ENCODE measurements around the gene DNAH7. TPM values are rescaled to one million over a fixed set of nuclear protein-coding genes. Genes with fewer than 3 reads are reported as not detected.

The DNAH7 gene
- polyA plus RNA-seq, 1 donor (not counting 4 experiments of a cell fraction or from before 2014, with no cell fraction given) = 0.17 TPM

DNA sequence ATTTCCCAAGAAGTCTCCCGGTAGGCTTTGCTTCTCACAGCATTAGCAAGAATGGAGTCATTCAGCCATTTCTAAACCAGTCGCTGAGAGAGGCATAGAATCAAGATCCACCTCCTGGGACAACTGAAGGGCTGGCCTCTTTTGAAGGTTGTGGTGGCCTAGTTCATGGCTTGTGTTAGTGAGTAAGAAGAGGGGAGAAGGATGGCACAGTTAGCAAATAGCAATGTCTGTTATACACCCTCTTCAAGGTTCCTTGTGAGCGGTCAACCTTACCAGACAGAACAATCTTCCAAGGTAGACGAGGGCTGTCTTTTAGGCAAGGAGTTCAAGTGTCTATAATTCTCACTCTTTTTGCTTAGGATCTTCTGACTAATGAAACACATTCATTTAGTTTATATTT is 35.4 kb upstream of the DNAH7 start:
- no peak for TF ChIP-seq EZH2 (IDR thresholded peaks at IDR 0.05; ENCODE audit: low read length)
- TF ChIP-seq, protein P1, sequence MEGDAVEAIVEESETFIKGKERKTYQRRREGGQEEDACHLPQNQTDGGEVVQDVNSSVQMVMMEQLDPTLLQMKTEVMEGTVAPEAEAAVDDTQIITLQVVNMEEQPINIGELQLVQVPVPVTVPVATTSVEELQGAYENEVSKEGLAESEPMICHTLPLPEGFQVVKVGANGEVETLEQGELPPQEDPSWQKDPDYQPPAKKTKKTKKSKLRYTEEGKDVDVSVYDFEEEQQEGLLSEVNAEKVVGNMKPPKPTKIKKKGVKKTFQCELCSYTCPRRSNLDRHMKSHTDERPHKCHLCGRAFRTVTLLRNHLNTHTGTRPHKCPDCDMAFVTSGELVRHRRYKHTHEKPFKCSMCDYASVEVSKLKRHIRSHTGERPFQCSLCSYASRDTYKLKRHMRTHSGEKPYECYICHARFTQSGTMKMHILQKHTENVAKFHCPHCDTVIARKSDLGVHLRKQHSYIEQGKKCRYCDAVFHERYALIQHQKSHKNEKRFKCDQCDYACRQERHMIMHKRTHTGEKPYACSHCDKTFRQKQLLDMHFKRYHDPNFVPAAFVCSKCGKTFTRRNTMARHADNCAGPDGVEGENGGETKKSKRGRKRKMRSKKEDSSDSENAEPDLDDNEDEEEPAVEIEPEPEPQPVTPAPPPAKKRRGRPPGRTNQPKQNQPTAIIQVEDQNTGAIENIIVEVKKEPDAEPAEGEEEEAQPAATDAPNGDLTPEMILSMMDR (optimal IDR thresholded peaks at IDR 0.05 in 1 of 3, IDR thresholded peaks at IDR 0.05 in 1 of 3, conservative IDR thresholded peaks at IDR 0.05 in 1 of 3; ENCODE audit: extremely low read depth in 1 of 3, insufficient read depth in 2 of 3, low read length in 3 of 3) = no peak
- no peaks in the 10 kb centered on the region for H3K79me2 ChIP-seq (ENCODE audit: control insufficient read depth, insufficient read depth, low read length)
- H4K20me1 ChIP-seq (ENCODE audit: control insufficient read depth, extremely low read depth, insufficient read depth, low read length) = no peaks in the 10 kb centered on the region
- no peaks in the 10 kb centered on the region for H3K9me1 ChIP-seq (ENCODE audit: control insufficient read depth, extremely low read depth, insufficient read depth, low read length)
- H3K4me3 ChIP-seq (ENCODE audit: control insufficient read depth in 2 of 3, extremely low read depth in 1 of 3, insufficient read depth in 2 of 3, low read depth in 1 of 3, low read length in 3 of 3) = no peak overlapping the region
- H3K9me3 ChIP-seq (ENCODE audit: control insufficient read depth, low read depth, low read length) = no peaks in the 10 kb centered on the region
- H3K27ac ChIP-seq (ENCODE audit: control insufficient read depth, insufficient read depth, low read length) = no peak overlapping the region
- no peaks in the 10 kb centered on the region for H3K36me3 ChIP-seq (ENCODE audit: control insufficient read depth in 2 of 2, extremely low read depth in 1 of 2, insufficient read depth in 2 of 2, low read length in 2 of 2)
- FAIRE-seq = no peak
- DNase-seq (ENCODE audit: low read depth, low spot score) = no peak
- no peaks in the 10 kb centered on the region for H3K4me1 ChIP-seq (ENCODE audit: control insufficient read depth, extremely low read depth, insufficient read depth, low read length)
- H3K9ac ChIP-seq (ENCODE audit: control insufficient read depth, extremely low read depth, insufficient read depth, low read length) = no peak overlapping the region
- no peak overlapping the region for H3K4me2 ChIP-seq (ENCODE audit: control insufficient read depth, extremely low read depth, insufficient read depth, low read depth, low read length)
- dilution Hi-C loops (cut with MboI; ENCODE audit: extremely low pct_ligation_motif_present, low sequenced_read_pairs) = no loop called here
- no peak overlapping the region for H2AFZ ChIP-seq (ENCODE audit: control insufficient read depth, low read length)
- H3K27me3 ChIP-seq (ENCODE audit: control insufficient read depth, extremely low read depth, insufficient read depth, low read length) = no peaks in the 10 kb centered on the region

DNA sequence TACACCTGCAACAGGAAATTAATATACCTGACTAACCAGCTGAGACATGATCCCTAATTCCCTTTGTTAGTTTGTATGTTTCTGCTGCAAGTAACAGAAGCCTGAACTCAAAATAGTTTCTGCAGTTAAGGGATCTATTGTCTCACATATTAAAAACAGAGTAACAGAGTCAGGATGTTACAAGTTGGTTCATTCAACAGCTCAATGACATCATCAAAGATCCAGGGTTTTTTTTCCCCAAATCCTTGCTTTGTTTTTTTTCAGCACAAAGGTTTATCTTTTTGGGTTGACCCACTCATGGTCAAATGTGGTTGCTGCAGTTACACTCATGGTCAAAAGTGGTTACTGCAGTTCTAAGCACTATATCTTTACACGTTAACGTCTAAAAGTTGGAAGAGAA is 35.0 kb upstream of the DNAH7 start:
- Histone ChIP-seq H3K36me3 (ENCODE audit: control insufficient read depth in 2 of 2, extremely low read depth in 1 of 2, insufficient read depth in 2 of 2, low read length in 2 of 2) (no peaks in the 10 kb centered on the region), H3K4me2 (ENCODE audit: control insufficient read depth, extremely low read depth, insufficient read depth, low read depth, low read length) (no peak overlapping the region), H3K79me2 (ENCODE audit: control insufficient read depth, insufficient read depth, low read length) (no peaks in the 10 kb centered on the region), H3K27me3 (ENCODE audit: control insufficient read depth, extremely low read depth, insufficient read depth, low read length) (no peaks in the 10 kb centered on the region), H3K4me3 (ENCODE audit: control insufficient read depth in 2 of 3, extremely low read depth in 1 of 3, insufficient read depth in 2 of 3, low read depth in 1 of 3, low read length in 3 of 3) (no peak overlapping the region), H3K9me3 (ENCODE audit: control insufficient read depth, low read depth, low read length) (no peaks in the 10 kb centered on the region), H4K20me1 (ENCODE audit: control insufficient read depth, extremely low read depth, insufficient read depth, low read length) (no peaks in the 10 kb centered on the region), H3K9ac (ENCODE audit: control insufficient read depth, extremely low read depth, insufficient read depth, low read length) (no peak overlapping the region), H2AFZ (ENCODE audit: control insufficient read depth, low read length) (no peak overlapping the region), H3K27ac (ENCODE audit: control insufficient read depth, insufficient read depth, low read length) (no peak overlapping the region), H3K4me1 (ENCODE audit: control insufficient read depth, extremely low read depth, insufficient read depth, low read length) (no peaks in the 10 kb centered on the region), H3K9me1 (ENCODE audit: control insufficient read depth, extremely low read depth, insufficient read depth, low read length) (no peaks in the 10 kb centered on the region)
- TF ChIP-seq EZH2 (IDR thresholded peaks at IDR 0.05; ENCODE audit: low read length) = no peak
- TF ChIP-seq, protein P1 (optimal IDR thresholded peaks at IDR 0.05 in 1 of 3, IDR thresholded peaks at IDR 0.05 in 1 of 3, conservative IDR thresholded peaks at IDR 0.05 in 1 of 3; ENCODE audit: extremely low read depth in 1 of 3, insufficient read depth in 2 of 3, low read length in 3 of 3) = no peak
- FAIRE-seq = no peak
- no peak for DNase-seq (ENCODE audit: low read depth, low spot score)
- dilution Hi-C loops (cut with MboI; ENCODE audit: extremely low pct_ligation_motif_present, low sequenced_read_pairs) = no loop called here
